Activated CD4-positive, alpha-beta T cell treated with anti-CD3 and anti-CD28 coated beads, Interleukin-2, Interleukin-4, amounts not matched to agents 100 ng/mL and 50 ng/mL, durations not matched to agents 16 hours and 8 hours (primary cell): ENCODE data around the gene MNAT1.
"Not testable (repeated sequence)": the region's sequence is repeated elsewhere in the genome, so short reads cannot be mapped to it uniquely, and the experiment has no call there.

Source experiments
- DNase-seq: peaks from one replicate; pipeline ENCODE4 v3.0.0-alpha.2; 2020; ENCODE audit warnings: low spot score

MNAT1 gene

GRCh38 chr14:60805841-60806430, 71.4 kb downstream of the MNAT1 start:
- peak; percentile 32 for DNase-seq

GRCh38 chr14:60807247-60807646, 72.7 kb downstream of the MNAT1 start:
- DNase-seq: no peak

GRCh38 chr14:60807971-60808370, 73.4 kb downstream of the MNAT1 start:
- no peak for DNase-seq

GRCh38 chr14:60812987-60813386, 78.4 kb downstream of the MNAT1 start:
- DNase-seq: no peak

GRCh38 chr14:60815371-60815770, 80.8 kb downstream of the MNAT1 start:
- DNase-seq: no peak

- DNase-seq: no peak
These were observed 82.6 kb downstream of the MNAT1 start for GRCh38 chr14:60817113-60817512.

GRCh38 chr14:60819575-60819974, 85.0 kb downstream of the MNAT1 start:
- DNase-seq: no peak

GRCh38 chr14:60838601-60839000, 104.0 kb downstream of the MNAT1 start:
- no peak for DNase-seq

- DNase-seq: no peak
These were observed 104.5 kb downstream of the MNAT1 start for GRCh38 chr14:60839057-60839456.

GRCh38 chr14:60839657-60840056, 105.1 kb downstream of the MNAT1 start:
- no peak for DNase-seq

GRCh38 chr14:60840313-60840712, 105.8 kb downstream of the MNAT1 start:
- DNase-seq: no peak

GRCh38 chr14:60845523-60845922, 111.0 kb downstream of the MNAT1 start:
- no peak for DNase-seq

- no peak for DNase-seq
These were observed 113.5 kb downstream of the MNAT1 start for GRCh38 chr14:60848066-60848465.

- DNase-seq: not testable (repeated sequence)
These were observed 117.1 kb downstream of the MNAT1 start for GRCh38 chr14:60851692-60852091.

- peak; percentile 47 for DNase-seq
These were observed 121.5 kb downstream of the MNAT1 start for GRCh38 chr14:60856111-60856510.

GRCh38 chr14:60859525-60859924, 125.0 kb downstream of the MNAT1 start:
- peak; percentile 72 for DNase-seq

- DNase-seq: no peak
These were observed 127.1 kb downstream of the MNAT1 start for GRCh38 chr14:60861545-60862140.

- DNase-seq: no peak
These were observed 127.7 kb downstream of the MNAT1 start for GRCh38 chr14:60862283-60862682.

- no peak for DNase-seq
These were observed 128.7 kb downstream of the MNAT1 start for GRCh38 chr14:60863249-60863648.

GRCh38 chr14:60865378-60866127, 131.0 kb downstream of the MNAT1 start:
- DNase-seq: no peak

- DNase-seq: no peak
These were observed 133.1 kb downstream of the MNAT1 start for GRCh38 chr14:60867503-60868172.

GRCh38 chr14:60878121-60878520, 143.6 kb downstream of the MNAT1 start:
- no peak for DNase-seq

GRCh38 chr14:60878536-60878935, 144.0 kb downstream of the MNAT1 start:
- DNase-seq: peak; percentile 20
